H1 (cell line): Measurements from ENCODE around the gene FBXL17. TPM values are rescaled to one million over a fixed set of nuclear protein-coding genes. Genes with fewer than 3 reads are reported as not detected.

Experiments
- CTCF ChIA-PET: fragments of 300-600 bp; sonication (Branson Sonifier 250); formaldehyde crosslinking; loops from one replicate; lab custom pipeline; 2021; ENCODE audit not compliant: partially characterized antibody; lab: Charles Lee
- POLR2A ChIA-PET: fragments of 300-600 bp; sonication (Branson Sonifier 250); formaldehyde crosslinking; loops from one replicate; lab custom pipeline; 2021; ENCODE audit warnings: inconsistent platforms; ENCODE audit not compliant: partially characterized antibody; lab: Charles Lee
- DNase-seq, 2 experiments: peaks; one replicate each; pipeline versions ENCODE4 v3.0.0 to v3.0.0-alpha.2; 2010 to 2022; ENCODE audit warnings: low spot score in 2 of 2, low read depth in 1 of 2, mixed read lengths in 1 of 2
- FAIRE-seq: peaks from 2 replicates; lab custom pipeline; 2011; peaks lifted over from hg19 to GRCh38; lab: Jason Lieb, UNC
- H2AFZ ChIP-seq: 2 replicates; pipeline ENCODE4 v1.8.1; 2012; ENCODE audit warnings: low read length, inconsistent platforms
- H2AK5ac ChIP-seq: 2 replicates; pipeline ENCODE4 v1.6.1; 2013; ENCODE audit warnings: low read depth, low read length
- H2BK120ac ChIP-seq: replicated peaks from 2 replicates; pipeline ENCODE3; 2013; ENCODE audit warnings: low read depth, low read length, inconsistent platforms
- H2BK12ac ChIP-seq: 2 replicates; pipeline ENCODE4 v1.6.1; 2013; ENCODE audit warnings: low read depth, low read length
- H2BK15ac ChIP-seq: 2 replicates; pipeline ENCODE4 v1.6.1; 2013; ENCODE audit warnings: low read length
- H2BK20ac ChIP-seq: 2 replicates; pipeline ENCODE4 v1.6.1; 2013; ENCODE audit warnings: low read length
- H2BK5ac ChIP-seq: 2 replicates; pipeline ENCODE4 v1.6.1; 2013; ENCODE audit warnings: low read depth, low read length
- H3K14ac ChIP-seq: 2 replicates; pipeline ENCODE4 v1.6.1; 2013; ENCODE audit warnings: inconsistent platforms; ENCODE audit not compliant: insufficient read length
- H3K18ac ChIP-seq: 2 replicates; pipeline ENCODE4 v1.6.1; 2013; ENCODE audit warnings: low read length; ENCODE audit errors: extremely low read depth
- H3K23ac ChIP-seq: 2 replicates; pipeline ENCODE4 v1.6.1; 2013; ENCODE audit warnings: inconsistent platforms; ENCODE audit not compliant: insufficient read length
- H3K23me2 ChIP-seq: 2 replicates; pipeline ENCODE4 v1.6.1; 2013; ENCODE audit warnings: low read depth, low read length
- H3K27ac ChIP-seq: 2 replicates; pipeline ENCODE4 v1.6.1; 2011; ENCODE audit warnings: low read depth, low read length, inconsistent platforms
- H3K27me3 ChIP-seq, 4 experiments: replicated peaks in 1 of 4; 1 replicate in 1 of 4; 2 replicates in 3 of 4; pipeline versions ENCODE4 v1.6.1 to v1.8.1; 2011 to 2013; ENCODE audit warnings: low read length in 3 of 4, mild to moderate bottlenecking in 3 of 4, inconsistent platforms in 2 of 4, mixed read lengths in 2 of 4, moderate library complexity in 1 of 4; ENCODE audit not compliant: control insufficient read depth in 3 of 4, insufficient read depth in 3 of 4; ENCODE audit errors: extremely low read depth in 1 of 4
- H3K36me3 ChIP-seq, 4 experiments: 2 replicates each; pipeline versions ENCODE4 v1.6.1 to v1.8.1; 2011 to 2013; ENCODE audit warnings: mild to moderate bottlenecking in 4 of 4, low read length in 3 of 4, moderate library complexity in 2 of 4, control low read depth in 1 of 4, inconsistent platforms in 1 of 4; ENCODE audit not compliant: insufficient read depth in 4 of 4, control insufficient read depth in 2 of 4
- H3K4ac ChIP-seq: replicated peaks from 2 replicates; pipeline ENCODE3; 2013; ENCODE audit warnings: low read length, low read depth, mixed read lengths, inconsistent platforms; ENCODE audit not compliant: insufficient read length
- H3K4me1 ChIP-seq, 4 experiments: replicated peaks in 1 of 4; 1 replicate in 1 of 4; 2 replicates in 3 of 4; pipeline versions ENCODE4 v1.6.1 to v1.8.1; 2011 to 2013; ENCODE audit warnings: low read length in 3 of 4, inconsistent platforms in 2 of 4, mixed read lengths in 1 of 4; ENCODE audit not compliant: insufficient read depth in 4 of 4, control insufficient read depth in 3 of 4
- H3K4me2 ChIP-seq, 2 experiments: 2 replicates each; pipeline versions ENCODE4 v1.6.1 to v1.8.1; 2011 to 2013; ENCODE audit warnings: low read depth in 2 of 2, low read length in 2 of 2, control low read depth in 1 of 2, inconsistent platforms in 1 of 2, mild to moderate bottlenecking in 1 of 2; ENCODE audit not compliant: insufficient read depth in 1 of 2
- H3K4me3 ChIP-seq, 4 experiments: fragments of 200-600, 300-600 bp in 1 of 4; sonication (generic), shearing (Covaris generic), sonication (Bioruptor Twin) in 1 of 4; 2 replicates each; pipeline versions ENCODE4 v1.5.1 to v1.8.1; 2011 to 2016; ENCODE audit warnings: low read length in 4 of 4, low read depth in 3 of 4, control low read depth in 2 of 4, inconsistent platforms in 2 of 4, mild to moderate bottlenecking in 2 of 4, mixed read lengths in 1 of 4, moderate library complexity in 1 of 4; ENCODE audit not compliant: insufficient read depth in 2 of 4; ENCODE audit errors: extremely low read depth in 1 of 4
- H3K56ac ChIP-seq: replicated peaks from 2 replicates; pipeline ENCODE3; 2013; ENCODE audit warnings: low read depth, mild to moderate bottlenecking, mixed read lengths, low read length, inconsistent platforms; ENCODE audit not compliant: insufficient read length
- H3K79me1 ChIP-seq: 2 replicates; pipeline ENCODE4 v1.6.1; 2013; ENCODE audit warnings: low read depth, low read length, control low read depth
- H3K79me2 ChIP-seq, 2 experiments: 2 replicates each; pipeline versions ENCODE4 v1.6.1 to v1.8.1; 2012 to 2013; ENCODE audit warnings: low read length in 2 of 2, mild to moderate bottlenecking in 2 of 2, inconsistent platforms in 1 of 2; ENCODE audit not compliant: insufficient read depth in 2 of 2, control insufficient read depth in 1 of 2
- H3K9ac ChIP-seq, 4 experiments: replicated peaks in 1 of 4; 1 replicate in 1 of 4; 2 replicates in 3 of 4; pipeline versions ENCODE4 v1.6.1 to v1.8.1; 2011 to 2013; ENCODE audit warnings: low read depth in 3 of 4, low read length in 3 of 4, control low read depth in 2 of 4, mild to moderate bottlenecking in 2 of 4, moderate library complexity in 2 of 4, inconsistent platforms in 1 of 4; ENCODE audit errors: extremely low read depth in 1 of 4
- H3K9me3 ChIP-seq, 2 experiments: 2 replicates each; pipeline versions ENCODE4 v1.6.1 to v1.8.1; 2012 to 2013; ENCODE audit warnings: mild to moderate bottlenecking in 2 of 2, moderate library complexity in 2 of 2, control low read depth in 1 of 2, inconsistent platforms in 1 of 2, low read depth in 1 of 2, low read length in 1 of 2, mixed read lengths in 1 of 2; ENCODE audit not compliant: insufficient read depth in 2 of 2
- H4K20me1 ChIP-seq, 2 experiments: replicated peaks in 1 of 2; 2 replicates each; pipeline versions ENCODE3 to v1.8.1; 2011 to 2013; ENCODE audit warnings: inconsistent platforms in 2 of 2, low read length in 2 of 2, mild to moderate bottlenecking in 1 of 2; ENCODE audit not compliant: insufficient read depth in 2 of 2, control insufficient read depth in 1 of 2
- H4K5ac ChIP-seq: 2 replicates; pipeline ENCODE4 v1.6.1; 2013; ENCODE audit warnings: low read length, low read depth, mixed read lengths, inconsistent platforms; ENCODE audit not compliant: insufficient read length
- H4K8ac ChIP-seq: 2 replicates; pipeline ENCODE4 v1.8.0; 2013; ENCODE audit warnings: mild to moderate bottlenecking, moderate library complexity, low read length, inconsistent platforms; ENCODE audit not compliant: insufficient read depth; ENCODE audit errors: extremely low read depth
- H4K91ac ChIP-seq: replicated peaks from 2 replicates; pipeline ENCODE3; 2013; ENCODE audit warnings: low read length, mixed read lengths, inconsistent platforms; ENCODE audit not compliant: insufficient read length
- RBBP5 ChIP-seq: IDR thresholded peaks from 2 replicates; pipeline ENCODE4 v1.7.1; 2012; ENCODE audit warnings: low read depth, mild to moderate bottlenecking, inconsistent platforms, low read length, moderate library complexity, borderline replicate concordance
- WGBS, 2 experiments: shearing (Covaris generic) in 1 of 2; methylation state at CpG; one replicate each; pipeline versions ENCODE4 v1.1.6 to v1.1.7; 2013 to 2015; ENCODE audit warnings: low lambda C conversion rate in 2 of 2, mixed read lengths in 2 of 2, inconsistent platforms in 1 of 2, low coverage in 1 of 2, missing lambda C conversion rate in 1 of 2; ENCODE audit not compliant: insufficient replicate concordance in 2 of 2, insufficient coverage in 1 of 2, insufficient read length in 1 of 2; ENCODE audit errors: extremely low coverage in 1 of 2, missing lambda C conversion rate in 1 of 2; 5-methylcytosine and 5-hydroxymethylcytosine counted together
- polyA plus RNA-seq, 7 experiments: library from polyadenylated mRNA; depleted of rRNA in 3 of 7; stranded (reverse) in 5 of 7; unstranded in 2 of 7; fragments of >200 nt in 5 of 7; fragments of 200-250 nt in 2 of 7; gene quantifications; 1 replicate in 5 of 7; 2 replicates in 1 of 7; 4 replicates in 1 of 7; pipeline versions ENCODE4 v1.2.1 to v1.2.3, GENCODE V29; 2011 to 2013; ENCODE audit warnings: missing spikeins in 2 of 7, mixed read lengths in 2 of 7
- total RNA-seq: library from RNA; stranded (reverse); fragmentation: NEBNext Ultra II Directional; extraction: Animal tissue kit (Norgen Biotek cat#: 25700); gene quantifications from 2 replicates; pipeline ENCODE4 v1.2.1, GENCODE V29; 2021

The FBXL17 gene
- total and polyA plus RNA-seq, 2 of the 8 experiments (the other 6 are each of a cell fraction or from before 2014, with no cell fraction given) = 0.35 to 4.3 TPM

DNA sequence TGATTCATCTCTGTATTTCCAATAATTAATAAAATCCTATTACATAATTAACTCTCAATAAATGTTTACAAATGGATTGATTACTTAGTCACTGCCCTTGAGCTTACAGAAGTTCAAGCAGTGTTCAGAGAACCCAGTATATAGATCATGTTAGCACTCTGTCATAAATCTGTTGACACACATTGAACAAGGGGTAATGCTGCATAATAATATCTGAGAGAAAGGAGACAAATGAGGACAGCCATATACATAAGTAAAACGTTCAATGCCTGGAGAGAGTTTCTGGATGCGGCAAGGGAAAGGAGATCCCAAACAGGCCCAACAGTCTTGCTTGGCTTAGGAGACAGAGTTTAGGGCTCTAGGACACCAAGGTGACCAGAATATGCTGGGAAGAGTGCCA is 270.2 kb downstream of the FBXL17 start:
- H2BK12ac ChIP-seq = no peak overlapping the region
- no peak for TF ChIP-seq RBBP5
- H3K23ac ChIP-seq = no peak overlapping the region
- no peak overlapping the region; the same call in 1 of the 2 replicates for H3K18ac ChIP-seq
- POLR2A ChIA-PET = no interaction called here
- no peaks in the 10 kb centered on the region for H4K20me1 ChIP-seq
- H3K27ac ChIP-seq = no peak overlapping the region
- no peak overlapping the region for H2AFZ ChIP-seq
- H2BK20ac ChIP-seq = no peak overlapping the region
- H3K4me3 ChIP-seq = no peak overlapping the region
- no peak overlapping the region for H2BK15ac ChIP-seq
- H3K14ac ChIP-seq = no peak overlapping the region
- no peak overlapping the region for H3K56ac ChIP-seq
- H3K4me2 ChIP-seq = no peak overlapping the region
- peaks cover 0 to 5% of the 10 kb centered on the region in 2 experiments; a peak in 1 of 4 replicates for H3K9me3 ChIP-seq
- H3K4ac ChIP-seq = no peak overlapping the region
- FAIRE-seq (no peak), DNase-seq (no peak)
- CTCF ChIA-PET = no interaction called here
- 78% methylated on average over 2 of the region's 2 CpGs; no CpG with 5 or more reads in 1 of the 2 experiments for WGBS, 2 experiments
- no peak overlapping the region for H2BK120ac ChIP-seq
- no peak overlapping the region for H2BK5ac ChIP-seq
- H2AK5ac ChIP-seq = no peak overlapping the region
- H3K9ac ChIP-seq = no peak overlapping the region
- H3K23me2 ChIP-seq = no peaks in the 10 kb centered on the region
- H4K91ac ChIP-seq = peak overlapping the region; percentile 12
- peaks cover 0 to 2% (median 0%) of the 10 kb centered on the region in 4 experiments; a peak in 1 of 7 replicates for H3K4me1 ChIP-seq
- H3K36me3 ChIP-seq = no peaks in the 10 kb centered on the region
- no peaks in the 10 kb centered on the region for H3K79me1 ChIP-seq
- H4K8ac ChIP-seq = no peak overlapping the region
- H3K79me2 ChIP-seq = no peaks in the 10 kb centered on the region
- H3K27me3 ChIP-seq = no peaks in the 10 kb centered on the region
- H4K5ac ChIP-seq = peak overlapping the region; percentile 28
